Myometrial cell (primary cell): ENCODE results near the gene IER5. TPM values are rescaled to one million over a fixed set of nuclear protein-coding genes. Genes with fewer than 3 reads are reported as not detected.

Experiments
- total RNA-seq: library from RNA; depleted of rRNA; stranded (reverse); fragments of >200 nt; gene quantifications from 2 replicates; pipeline ENCODE4 v1.2.3, GENCODE V29; 2015

The IER5 gene
- total RNA-seq = 39.3 and 50.2 TPM in 2 replicates

GRCh38 chr1:181088079-181089016, at the start of gene IER5:
Gene IER5, plus strand, starts transcription at chr1:181088700. Its CDS starts 203 bp downstream, at chr1:181088903.

Other genes starting within 250 kb of the IER5 start
- gene KIAA1614, start 175.8 kb upstream of the IER5 start, total RNA-seq = 7.3 and 8.4 TPM in 2 replicates
- gene STX6, start 65.8 kb upstream of the IER5 start, total RNA-seq = 11.5 and 18.8 TPM in 2 replicates
- 32.9 and 33.0 TPM in 2 replicates for gene MR1, start 54.7 kb upstream of the IER5 start, total RNA-seq